Stimulated activated effector memory CD8-positive, alpha-beta T cell treated with anti-CD3 and anti-CD28 coated beads, Interleukin-12 subunit alpha, Interleukin-12 subunit beta, amount 100 ng/mL, for 72 hours (primary cell): ENCODE data around the gene TBC1D22A.

Source experiments
- ATAC-seq: fragments of 150-1000 bp; cut with Tn5 transposase; 2 replicates; pipeline ENCODE4 v1.10.0; 2021
- DNase-seq, 2 donors: peaks; one replicate each; pipeline ENCODE4 v3.0.0; 2021 to 2022; ENCODE audit warnings: low spot score in 2 of 2
- H3K27ac Mint-ChIP-seq: one replicate; pipeline ENCODE4 v1.8.0; 2022; ENCODE audit warnings: mild to moderate bottlenecking, mixed read lengths
- H3K36me3 Mint-ChIP-seq: one replicate; pipeline ENCODE4 v1.8.0; 2022; ENCODE audit warnings: mild to moderate bottlenecking, mixed read lengths
- H3K4me1 Mint-ChIP-seq: one replicate; pipeline ENCODE4 v1.8.0; 2022; ENCODE audit warnings: mixed read lengths
- H3K4me3 Mint-ChIP-seq: one replicate; pipeline ENCODE4 v1.8.0; 2022; ENCODE audit warnings: mild to moderate bottlenecking, mixed read lengths
- H3K9me3 Mint-ChIP-seq: one replicate; pipeline ENCODE4 v1.8.0; 2022; ENCODE audit warnings: mixed read lengths

Gene TBC1D22A

GRCh38 chr22:46881373-46882118, 119.1 kb downstream of the TBC1D22A start:
- ATAC-seq (peak; percentile 71), DNase-seq (no peak)
- H3K27ac Mint-ChIP-seq = peak overlapping the region; percentile 67
- peaks cover 65% of the 10 kb centered on the region for H3K4me1 Mint-ChIP-seq
- peaks cover 55% of the 10 kb centered on the region for H3K36me3 Mint-ChIP-seq
- no peak overlapping the region for H3K4me3 Mint-ChIP-seq
- no peaks in the 10 kb centered on the region for H3K9me3 Mint-ChIP-seq

GRCh38 chr22:46883092-46883910, 120.9 kb downstream of the TBC1D22A start:
- Mint-ChIP-seq H3K4me1 (peaks cover 59% of the 10 kb centered on the region), H3K36me3 (peaks cover 56% of the 10 kb centered on the region), H3K9me3 (no peaks in the 10 kb centered on the region), H3K27ac (no peak overlapping the region), H3K4me3 (no peak overlapping the region)
- no peak for DNase-seq
- ATAC-seq = no peak

GRCh38 chr22:46884365-46884764, 121.9 kb downstream of the TBC1D22A start:
- H3K9me3 Mint-ChIP-seq = no peaks in the 10 kb centered on the region
- no peak for ATAC-seq
- no peak for DNase-seq
- H3K4me1 Mint-ChIP-seq = peaks cover 49% of the 10 kb centered on the region
- no peak overlapping the region for H3K27ac Mint-ChIP-seq
- H3K4me3 Mint-ChIP-seq = no peak overlapping the region
- peaks cover 59% of the 10 kb centered on the region for H3K36me3 Mint-ChIP-seq

GRCh38 chr22:46887978-46888377, 125.5 kb downstream of the TBC1D22A start:
- Mint-ChIP-seq H3K9me3 (no peaks in the 10 kb centered on the region), H3K4me3 (no peak overlapping the region), H3K27ac (peak overlapping the region; percentile 48), H3K36me3 (peaks cover 71% of the 10 kb centered on the region), H3K4me1 (peaks cover 23% of the 10 kb centered on the region)
- DNase-seq (no peak), ATAC-seq (no peak)

GRCh38 chr22:46890819-46891218, 128.4 kb downstream of the TBC1D22A start:
- H3K36me3 Mint-ChIP-seq = peaks cover 82% of the 10 kb centered on the region
- ATAC-seq = no peak
- H3K4me1 Mint-ChIP-seq = peaks cover 14% of the 10 kb centered on the region
- no peak for DNase-seq
- H3K27ac Mint-ChIP-seq = no peak overlapping the region
- H3K9me3 Mint-ChIP-seq = no peaks in the 10 kb centered on the region
- H3K4me3 Mint-ChIP-seq = no peak overlapping the region

- ATAC-seq (no peak), DNase-seq (no peak)
- Mint-ChIP-seq H3K4me3 (no peak overlapping the region), H3K4me1 (peaks cover 20% of the 10 kb centered on the region), H3K36me3 (peaks cover 84% of the 10 kb centered on the region), H3K27ac (no peak overlapping the region), H3K9me3 (no peaks in the 10 kb centered on the region)
Observed at GRCh38 chr22:46891382-46891951, 129.0 kb downstream of the TBC1D22A start.

GRCh38 chr22:46892866-46893265, 130.4 kb downstream of the TBC1D22A start:
- no peak overlapping the region for H3K4me3 Mint-ChIP-seq
- H3K4me1 Mint-ChIP-seq = peaks cover 26% of the 10 kb centered on the region
- peaks cover 95% of the 10 kb centered on the region for H3K36me3 Mint-ChIP-seq
- H3K9me3 Mint-ChIP-seq = no peaks in the 10 kb centered on the region
- ATAC-seq (no peak), DNase-seq (no peak)
- H3K27ac Mint-ChIP-seq = peak overlapping the region; percentile 34

GRCh38 chr22:46893281-46894020, 131.0 kb downstream of the TBC1D22A start:
- Mint-ChIP-seq H3K4me1 (peaks cover 29% of the 10 kb centered on the region), H3K36me3 (peaks cover 94% of the 10 kb centered on the region), H3K27ac (peak overlapping the region; percentile 34), H3K9me3 (no peaks in the 10 kb centered on the region), H3K4me3 (no peak overlapping the region)
- DNase-seq = no peak
- no peak for ATAC-seq

GRCh38 chr22:46894081-46894671, 131.7 kb downstream of the TBC1D22A start:
- H3K36me3 Mint-ChIP-seq = peaks cover 93% of the 10 kb centered on the region
- DNase-seq = no peak
- peak overlapping the region; percentile 34 for H3K27ac Mint-ChIP-seq
- no peak for ATAC-seq
- H3K4me1 Mint-ChIP-seq = peaks cover 35% of the 10 kb centered on the region
- H3K4me3 Mint-ChIP-seq = no peak overlapping the region
- no peaks in the 10 kb centered on the region for H3K9me3 Mint-ChIP-seq

GRCh38 chr22:46894851-46895640, 132.6 kb downstream of the TBC1D22A start:
- Mint-ChIP-seq H3K36me3 (peaks cover 86% of the 10 kb centered on the region), H3K4me3 (no peak overlapping the region), H3K27ac (no peak overlapping the region), H3K4me1 (peaks cover 34% of the 10 kb centered on the region), H3K9me3 (no peaks in the 10 kb centered on the region)
- no peak for ATAC-seq
- DNase-seq = no peak

- Mint-ChIP-seq H3K9me3 (no peaks in the 10 kb centered on the region), H3K27ac (no peak overlapping the region), H3K4me3 (no peak overlapping the region), H3K36me3 (peaks cover 85% of the 10 kb centered on the region), H3K4me1 (peaks cover 40% of the 10 kb centered on the region)
- ATAC-seq = no peak
- DNase-seq = no peak
Observed at GRCh38 chr22:46895753-46896152, 133.3 kb downstream of the TBC1D22A start.

GRCh38 chr22:46896166-46896565, 133.7 kb downstream of the TBC1D22A start:
- Mint-ChIP-seq H3K4me1 (peaks cover 40% of the 10 kb centered on the region), H3K27ac (no peak overlapping the region)

GRCh38 chr22:46896568-46897245, 134.3 kb downstream of the TBC1D22A start:
- DNase-seq (no peak), ATAC-seq (no peak)
- H3K9me3 Mint-ChIP-seq = no peaks in the 10 kb centered on the region
- peaks cover 83% of the 10 kb centered on the region for H3K36me3 Mint-ChIP-seq
- H3K4me3 Mint-ChIP-seq = no peak overlapping the region
- H3K4me1 Mint-ChIP-seq = peaks cover 40% of the 10 kb centered on the region
- no peak overlapping the region for H3K27ac Mint-ChIP-seq

More at GRCh38 chr22:46896166-46896565, 133.7 kb downstream of the TBC1D22A start:
- peaks cover 83% of the 10 kb centered on the region for H3K36me3 Mint-ChIP-seq
- no peaks in the 10 kb centered on the region for H3K9me3 Mint-ChIP-seq
- no peak overlapping the region for H3K4me3 Mint-ChIP-seq
- DNase-seq (no peak), ATAC-seq (no peak)

- DNase-seq (no peak), ATAC-seq (no peak)
- no peak overlapping the region for H3K4me3 Mint-ChIP-seq
- H3K4me1 Mint-ChIP-seq = peaks cover 40% of the 10 kb centered on the region
- no peaks in the 10 kb centered on the region for H3K9me3 Mint-ChIP-seq
- H3K27ac Mint-ChIP-seq = no peak overlapping the region
- H3K36me3 Mint-ChIP-seq = peaks cover 79% of the 10 kb centered on the region
Observed at GRCh38 chr22:46897246-46897623, 134.8 kb downstream of the TBC1D22A start.
